Measurements from ENCODE around the gene APLN. TPM values are rescaled to one million over a fixed set of nuclear protein-coding genes. Genes with fewer than 3 reads are reported as not detected.

The APLN gene
- total and polyA plus RNA-seq, 2 of the 13 experiments (the other 11 are each of a cell fraction or from before 2014, with no cell fraction given) = 0.02 to 0.17 TPM

DNA sequence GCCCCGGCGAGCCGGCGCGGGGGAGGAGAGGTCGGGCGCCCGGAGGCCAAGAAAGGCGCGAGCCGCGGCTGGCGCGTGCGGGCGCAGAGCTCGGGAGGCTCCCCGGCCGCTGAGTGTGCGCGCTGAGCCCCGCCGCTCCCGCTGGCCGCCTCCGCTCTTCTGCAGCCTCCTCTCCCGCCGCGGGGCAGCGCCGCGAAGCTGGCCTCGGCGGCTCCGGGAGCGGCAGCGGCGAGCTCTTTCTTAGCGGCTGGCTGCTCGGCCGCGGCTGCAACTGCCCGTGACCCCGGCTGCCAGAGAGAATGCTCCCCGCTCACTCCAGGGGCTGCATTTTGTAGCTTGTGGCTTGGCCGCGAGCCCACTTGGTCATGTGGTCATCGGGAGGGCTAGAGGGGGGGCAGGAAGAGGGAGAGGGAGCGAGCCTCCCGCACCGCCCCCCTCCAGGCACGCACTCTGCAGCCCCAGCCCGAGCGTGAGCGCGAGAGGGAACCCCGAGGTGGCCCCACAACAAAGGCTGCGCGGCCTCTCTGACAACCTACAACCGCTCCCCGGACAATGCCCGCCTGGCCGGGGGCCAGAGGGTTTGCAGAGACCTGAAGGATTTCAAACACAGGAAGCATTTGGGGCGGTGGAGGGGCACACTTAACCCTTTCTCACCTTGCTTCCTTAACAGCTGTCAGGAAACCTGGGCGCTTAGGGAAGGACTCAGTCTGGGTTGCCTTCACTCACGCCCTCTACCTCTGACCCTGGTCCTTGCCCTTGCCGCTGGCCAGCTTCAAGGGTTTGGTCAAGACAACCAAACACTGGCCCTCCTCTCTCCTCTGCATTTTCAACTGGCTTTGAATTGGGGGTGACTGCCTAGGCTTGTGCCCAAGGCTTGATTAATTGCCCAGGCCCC is at the start of gene APLN (continued):
- TF ChIP-seq, protein P1, sequence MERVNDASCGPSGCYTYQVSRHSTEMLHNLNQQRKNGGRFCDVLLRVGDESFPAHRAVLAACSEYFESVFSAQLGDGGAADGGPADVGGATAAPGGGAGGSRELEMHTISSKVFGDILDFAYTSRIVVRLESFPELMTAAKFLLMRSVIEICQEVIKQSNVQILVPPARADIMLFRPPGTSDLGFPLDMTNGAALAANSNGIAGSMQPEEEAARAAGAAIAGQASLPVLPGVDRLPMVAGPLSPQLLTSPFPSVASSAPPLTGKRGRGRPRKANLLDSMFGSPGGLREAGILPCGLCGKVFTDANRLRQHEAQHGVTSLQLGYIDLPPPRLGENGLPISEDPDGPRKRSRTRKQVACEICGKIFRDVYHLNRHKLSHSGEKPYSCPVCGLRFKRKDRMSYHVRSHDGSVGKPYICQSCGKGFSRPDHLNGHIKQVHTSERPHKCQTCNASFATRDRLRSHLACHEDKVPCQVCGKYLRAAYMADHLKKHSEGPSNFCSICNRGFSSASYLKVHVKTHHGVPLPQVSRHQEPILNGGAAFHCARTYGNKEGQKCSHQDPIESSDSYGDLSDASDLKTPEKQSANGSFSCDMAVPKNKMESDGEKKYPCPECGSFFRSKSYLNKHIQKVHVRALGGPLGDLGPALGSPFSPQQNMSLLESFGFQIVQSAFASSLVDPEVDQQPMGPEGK (CRISPR knock-in tag; IDR thresholded peaks at IDR 0.05) = peak; percentile 47; the same call in 1 of the 2 replicates
- TF ChIP-seq, protein P2, sequence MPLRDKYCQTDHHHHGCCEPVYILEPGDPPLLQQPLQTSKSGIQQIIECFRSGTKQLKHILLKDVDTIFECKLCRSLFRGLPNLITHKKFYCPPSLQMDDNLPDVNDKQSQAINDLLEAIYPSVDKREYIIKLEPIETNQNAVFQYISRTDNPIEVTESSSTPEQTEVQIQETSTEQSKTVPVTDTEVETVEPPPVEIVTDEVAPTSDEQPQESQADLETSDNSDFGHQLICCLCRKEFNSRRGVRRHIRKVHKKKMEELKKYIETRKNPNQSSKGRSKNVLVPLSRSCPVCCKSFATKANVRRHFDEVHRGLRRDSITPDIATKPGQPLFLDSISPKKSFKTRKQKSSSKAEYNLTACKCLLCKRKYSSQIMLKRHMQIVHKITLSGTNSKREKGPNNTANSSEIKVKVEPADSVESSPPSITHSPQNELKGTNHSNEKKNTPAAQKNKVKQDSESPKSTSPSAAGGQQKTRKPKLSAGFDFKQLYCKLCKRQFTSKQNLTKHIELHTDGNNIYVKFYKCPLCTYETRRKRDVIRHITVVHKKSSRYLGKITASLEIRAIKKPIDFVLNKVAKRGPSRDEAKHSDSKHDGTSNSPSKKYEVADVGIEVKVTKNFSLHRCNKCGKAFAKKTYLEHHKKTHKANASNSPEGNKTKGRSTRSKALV (CRISPR knock-in tag; IDR thresholded peaks at IDR 0.05) = peak; percentile 17; the same call in 1 of the 2 replicates
- TF ChIP-seq ZBTB42 (CRISPR knock-in tag; IDR thresholded peaks at IDR 0.05) = no peak
- no peak for TF ChIP-seq TEAD3 (CRISPR knock-in tag; optimal IDR thresholded peaks at IDR 0.05; ENCODE audit: borderline replicate concordance)
- TF ChIP-seq, protein P3, sequence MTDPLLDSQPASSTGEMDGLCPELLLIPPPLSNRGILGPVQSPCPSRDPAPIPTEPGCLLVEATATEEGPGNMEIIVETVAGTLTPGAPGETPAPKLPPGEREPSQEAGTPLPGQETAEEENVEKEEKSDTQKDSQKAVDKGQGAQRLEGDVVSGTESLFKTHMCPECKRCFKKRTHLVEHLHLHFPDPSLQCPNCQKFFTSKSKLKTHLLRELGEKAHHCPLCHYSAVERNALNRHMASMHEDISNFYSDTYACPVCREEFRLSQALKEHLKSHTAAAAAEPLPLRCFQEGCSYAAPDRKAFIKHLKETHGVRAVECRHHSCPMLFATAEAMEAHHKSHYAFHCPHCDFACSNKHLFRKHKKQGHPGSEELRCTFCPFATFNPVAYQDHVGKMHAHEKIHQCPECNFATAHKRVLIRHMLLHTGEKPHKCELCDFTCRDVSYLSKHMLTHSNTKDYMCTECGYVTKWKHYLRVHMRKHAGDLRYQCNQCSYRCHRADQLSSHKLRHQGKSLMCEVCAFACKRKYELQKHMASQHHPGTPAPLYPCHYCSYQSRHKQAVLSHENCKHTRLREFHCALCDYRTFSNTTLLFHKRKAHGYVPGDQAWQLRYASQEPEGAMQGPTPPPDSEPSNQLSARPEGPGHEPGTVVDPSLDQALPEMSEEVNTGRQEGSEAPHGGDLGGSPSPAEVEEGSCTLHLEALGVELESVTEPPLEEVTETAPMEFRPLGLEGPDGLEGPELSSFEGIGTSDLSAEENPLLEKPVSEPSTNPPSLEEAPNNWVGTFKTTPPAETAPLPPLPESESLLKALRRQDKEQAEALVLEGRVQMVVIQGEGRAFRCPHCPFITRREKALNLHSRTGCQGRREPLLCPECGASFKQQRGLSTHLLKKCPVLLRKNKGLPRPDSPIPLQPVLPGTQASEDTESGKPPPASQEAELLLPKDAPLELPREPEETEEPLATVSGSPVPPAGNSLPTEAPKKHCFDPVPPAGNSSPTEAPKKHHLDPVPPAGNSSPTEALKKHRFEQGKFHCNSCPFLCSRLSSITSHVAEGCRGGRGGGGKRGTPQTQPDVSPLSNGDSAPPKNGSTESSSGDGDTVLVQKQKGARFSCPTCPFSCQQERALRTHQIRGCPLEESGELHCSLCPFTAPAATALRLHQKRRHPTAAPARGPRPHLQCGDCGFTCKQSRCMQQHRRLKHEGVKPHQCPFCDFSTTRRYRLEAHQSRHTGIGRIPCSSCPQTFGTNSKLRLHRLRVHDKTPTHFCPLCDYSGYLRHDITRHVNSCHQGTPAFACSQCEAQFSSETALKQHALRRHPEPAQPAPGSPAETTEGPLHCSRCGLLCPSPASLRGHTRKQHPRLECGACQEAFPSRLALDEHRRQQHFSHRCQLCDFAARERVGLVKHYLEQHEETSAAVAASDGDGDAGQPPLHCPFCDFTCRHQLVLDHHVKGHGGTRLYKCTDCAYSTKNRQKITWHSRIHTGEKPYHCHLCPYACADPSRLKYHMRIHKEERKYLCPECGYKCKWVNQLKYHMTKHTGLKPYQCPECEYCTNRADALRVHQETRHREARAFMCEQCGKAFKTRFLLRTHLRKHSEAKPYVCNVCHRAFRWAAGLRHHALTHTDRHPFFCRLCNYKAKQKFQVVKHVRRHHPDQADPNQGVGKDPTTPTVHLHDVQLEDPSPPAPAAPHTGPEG (CRISPR knock-in tag; IDR thresholded peaks at IDR 0.05) = peak; percentile 42; the same call in 1 of the 2 replicates
- TF ChIP-seq, protein P4, sequence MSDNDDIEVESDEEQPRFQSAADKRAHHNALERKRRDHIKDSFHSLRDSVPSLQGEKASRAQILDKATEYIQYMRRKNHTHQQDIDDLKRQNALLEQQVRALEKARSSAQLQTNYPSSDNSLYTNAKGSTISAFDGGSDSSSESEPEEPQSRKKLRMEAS (IDR thresholded peaks at IDR 0.05) = peak; percentile 5; the same call in 1 of the 2 replicates
